Measurements from ENCODE around the gene SPTAN1.
"Not testable (repeated sequence)": the region's sequence is repeated elsewhere in the genome, so short reads cannot be mapped to it uniquely, and the experiment has no call there.

SPTAN1 gene

DNA sequence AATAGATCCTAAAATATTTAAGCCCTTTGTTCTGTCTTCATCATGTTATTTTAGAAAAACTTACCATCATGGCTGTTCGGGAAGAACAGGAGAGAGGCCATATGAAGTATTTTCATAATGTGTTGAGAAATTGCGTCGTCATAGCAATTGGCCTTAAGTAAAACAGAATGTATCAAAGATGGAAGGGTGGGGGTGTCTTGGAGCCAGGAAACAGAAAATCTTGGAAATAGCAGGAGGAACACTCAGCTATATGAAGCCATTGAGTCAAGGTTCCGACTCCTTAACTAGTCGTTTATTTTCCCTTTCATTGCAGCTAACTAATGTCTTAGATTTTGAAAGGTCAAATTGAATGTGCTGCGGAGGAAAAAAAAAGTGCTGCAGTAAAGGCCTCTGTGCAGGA, 1.3 kb downstream of the SPTAN1 start:
- no peak for DNase-seq

DNA sequence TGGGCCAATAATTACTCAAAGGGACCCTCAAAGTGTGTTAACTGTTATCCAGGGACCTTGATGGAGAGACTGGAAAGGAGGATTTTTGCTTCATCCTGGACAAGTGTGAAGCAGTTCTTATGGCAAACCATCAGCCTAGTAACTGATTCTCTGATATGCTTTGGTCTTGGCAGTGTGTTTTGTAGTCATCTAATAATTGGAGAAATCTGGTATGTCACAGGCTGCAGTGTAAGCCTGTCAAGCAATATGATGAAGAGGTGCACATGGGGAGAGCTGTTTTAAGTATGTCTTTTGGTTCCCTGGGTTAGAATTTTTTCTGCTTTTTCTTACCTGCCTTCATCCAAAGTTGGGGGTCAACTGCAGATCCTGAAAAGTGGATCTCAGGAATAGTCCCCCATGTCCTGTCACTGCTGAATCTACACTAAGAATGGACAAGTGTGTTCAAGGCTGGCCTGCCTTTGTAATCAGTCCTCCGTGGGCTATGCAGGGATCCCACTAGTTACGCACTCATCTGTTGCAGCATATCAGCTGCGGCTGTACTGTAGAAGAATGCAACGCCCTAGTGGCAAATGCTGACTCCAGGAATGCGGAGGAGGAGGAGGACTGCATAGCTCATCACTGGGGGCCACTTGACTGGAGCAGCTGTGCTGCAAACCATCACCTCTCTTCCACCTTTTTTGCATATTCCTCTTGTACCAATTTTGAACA, 1.9 kb downstream of the SPTAN1 start:
- peak; percentile 10 for DNase-seq

DNA sequence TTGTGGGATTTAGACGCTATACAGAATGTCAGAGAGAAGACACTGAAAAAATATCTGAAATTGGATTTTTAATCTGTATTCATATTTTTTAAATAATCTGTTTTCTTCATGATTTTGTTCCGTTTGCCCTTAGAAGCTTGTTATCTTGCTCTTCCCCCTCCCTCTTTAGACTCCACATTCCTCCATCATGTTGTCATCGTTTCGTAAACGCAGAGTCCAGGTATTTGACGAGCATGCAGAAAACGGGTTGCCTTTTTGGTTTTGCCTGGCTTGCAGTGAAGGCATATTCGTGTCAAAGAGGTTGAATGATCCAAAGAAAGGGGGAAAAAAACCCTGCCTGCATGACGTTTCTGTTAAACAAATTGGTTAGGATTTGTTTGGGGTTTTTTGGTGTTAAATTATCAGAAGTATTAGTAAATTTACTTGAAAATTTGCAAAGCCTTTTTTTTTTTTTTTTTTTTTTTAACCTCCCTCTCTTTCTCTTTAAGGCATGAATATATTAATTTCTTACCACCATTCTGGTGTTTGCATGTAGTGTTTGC, 2.9 kb downstream of the SPTAN1 start:
- DNase-seq: no peak

- no peak for DNase-seq
Measured at GRCh38 chr9:128556276-128556675, 3.9 kb downstream of the SPTAN1 start.

GRCh38 chr9:128556926-128557634, 4.7 kb downstream of the SPTAN1 start:
- no peak for DNase-seq

DNA sequence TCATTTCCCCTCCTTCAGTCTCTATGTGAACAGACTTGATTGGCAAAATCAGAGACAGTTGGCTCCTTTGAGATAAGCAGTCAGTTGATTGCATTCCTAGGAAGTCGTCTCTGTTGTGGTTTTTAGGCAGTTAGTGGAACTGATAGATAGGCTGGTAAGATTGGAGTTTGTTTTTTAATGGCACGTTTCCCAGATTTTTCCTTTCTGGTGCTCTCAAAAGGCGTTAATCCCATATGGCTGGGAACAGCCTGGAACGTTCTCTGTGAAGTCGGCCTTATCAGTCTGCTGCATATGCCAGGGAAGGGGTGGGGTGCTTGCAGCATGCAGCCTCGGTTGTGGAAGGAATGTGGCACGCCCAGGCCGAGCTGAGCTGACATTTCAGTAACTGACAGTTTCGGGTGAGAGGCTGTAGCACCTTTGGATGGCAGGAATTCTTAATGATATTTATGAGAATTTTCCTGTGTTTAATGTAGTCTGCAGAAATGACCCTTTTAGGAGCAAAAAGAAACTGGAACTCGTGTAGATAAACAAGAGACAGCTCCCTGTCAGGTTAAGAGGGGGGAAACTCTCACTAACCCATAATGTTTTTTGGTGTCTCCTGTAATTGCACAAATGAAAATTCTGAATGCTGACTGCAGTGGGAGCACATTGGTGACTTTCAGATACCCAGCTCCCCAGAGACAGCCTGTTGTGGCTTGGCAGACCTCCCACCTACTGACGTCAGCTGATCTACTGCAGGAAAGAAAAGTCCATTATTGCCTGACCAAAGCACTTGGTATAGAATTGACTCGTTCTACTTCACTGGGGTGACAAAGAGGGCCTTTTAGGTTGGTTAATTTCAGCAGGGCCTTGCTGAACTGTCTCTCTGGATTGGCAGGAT, 6.3 kb downstream of the SPTAN1 start:
- peak; percentile 8 for DNase-seq

- DNase-seq: no peak
Measured at GRCh38 chr9:128565578-128565977, 13.2 kb downstream of the SPTAN1 start.

DNA sequence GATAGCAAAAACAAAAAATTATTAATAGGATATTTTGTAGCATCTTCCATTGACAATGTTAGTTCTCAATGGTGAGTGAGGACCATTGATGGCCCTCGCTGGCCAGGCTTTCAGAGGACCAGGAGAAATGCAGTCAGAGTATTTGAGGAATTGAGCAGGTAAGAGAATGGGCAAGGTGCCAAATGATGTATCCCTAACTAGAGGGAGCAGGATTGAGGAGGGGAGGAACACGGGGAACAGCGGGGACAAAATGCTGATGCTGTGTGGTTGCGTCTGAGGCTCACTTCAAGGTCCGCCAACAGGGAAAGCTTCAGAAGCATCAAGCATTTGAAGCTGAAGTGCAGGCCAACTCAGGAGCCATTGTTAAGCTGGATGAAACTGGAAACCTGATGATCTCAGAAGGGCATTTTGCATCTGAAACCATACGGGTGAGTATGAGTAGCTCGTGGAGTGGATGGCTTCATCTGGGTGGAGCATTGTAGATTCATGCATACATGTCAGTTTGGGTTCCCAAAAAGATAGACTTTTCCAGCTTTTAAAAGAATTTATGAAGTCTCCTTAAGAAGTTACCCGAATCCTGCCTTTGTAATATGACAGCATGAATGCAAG, 16.2 kb downstream of the SPTAN1 start:
- no peak for DNase-seq

DNA sequence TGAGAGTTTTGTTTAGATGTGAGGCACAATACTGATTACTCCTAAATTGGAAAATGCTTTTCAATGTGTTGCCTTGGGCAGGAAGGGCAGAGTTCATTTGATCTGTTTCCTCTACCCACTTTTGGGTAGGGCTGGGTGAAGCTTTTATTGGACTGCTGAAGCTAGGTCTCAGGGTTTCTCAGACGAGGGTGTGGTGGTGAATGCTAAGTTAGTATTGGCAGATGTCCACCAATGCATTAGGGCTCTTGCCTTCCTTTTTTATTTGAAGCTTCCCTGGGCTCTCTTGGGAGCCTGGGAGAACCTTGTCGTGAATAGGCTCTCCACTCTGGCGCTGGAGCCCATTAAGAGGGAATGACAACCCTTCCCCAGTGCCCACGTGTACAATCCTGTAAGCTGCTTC, 23.1 kb downstream of the SPTAN1 start:
- no peak for DNase-seq

DNA sequence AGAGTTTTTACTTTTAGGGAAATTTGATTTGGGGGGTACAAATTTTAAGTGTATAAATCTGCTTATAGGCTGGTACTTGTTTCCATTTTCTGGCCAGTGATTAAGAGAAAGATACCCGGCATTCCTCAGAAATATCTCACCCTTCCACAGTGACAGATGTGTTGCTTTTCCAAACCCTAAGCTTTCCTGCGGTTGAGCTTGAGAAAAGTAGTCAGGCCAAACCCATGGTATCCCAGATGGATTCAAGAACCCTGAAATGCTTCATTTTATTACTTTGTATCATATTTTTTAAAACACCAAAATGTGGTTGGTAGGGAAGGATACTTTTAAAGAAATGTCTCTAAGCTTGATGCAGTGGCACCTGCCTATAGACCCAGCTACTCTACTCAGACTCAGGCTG, 23.5 kb downstream of the SPTAN1 start:
- DNase-seq: no peak

DNA sequence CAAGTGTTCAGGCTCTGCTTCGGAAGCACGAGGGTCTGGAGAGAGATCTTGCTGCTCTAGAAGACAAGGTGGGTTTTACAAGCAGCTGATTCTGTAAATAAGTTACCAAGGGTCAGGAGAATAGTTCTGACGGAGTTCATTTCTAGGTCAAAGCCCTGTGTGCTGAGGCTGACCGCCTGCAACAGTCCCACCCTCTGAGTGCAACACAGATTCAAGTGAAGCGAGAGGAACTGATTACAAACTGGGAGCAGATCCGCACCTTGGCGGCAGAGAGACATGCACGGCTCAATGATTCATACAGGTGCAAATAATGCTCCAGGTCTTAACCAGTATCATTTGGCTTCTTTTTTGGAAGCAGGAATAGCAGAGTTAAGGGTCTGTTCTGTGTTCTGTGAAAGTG, 24.8 kb downstream of the SPTAN1 start:
- DNase-seq: no peak

DNA sequence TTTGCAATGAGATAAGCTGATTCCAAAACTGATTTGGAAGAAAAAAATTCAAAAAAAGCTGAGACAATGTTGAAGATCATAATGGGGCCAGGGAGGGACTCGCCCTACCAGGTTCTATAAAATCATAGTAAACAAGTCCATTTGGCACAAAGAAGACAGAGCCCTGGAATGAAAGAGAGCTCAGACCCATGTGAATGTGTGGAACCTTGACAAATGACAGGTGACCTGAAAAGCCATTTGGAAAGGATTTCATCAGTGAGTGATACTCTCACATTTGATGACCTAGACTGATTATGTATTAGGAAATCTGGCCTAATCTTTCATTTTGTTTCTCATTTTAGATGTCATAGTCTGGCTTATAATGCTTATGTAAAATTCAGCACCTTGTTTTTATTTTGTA, 26.8 kb downstream of the SPTAN1 start:
- DNase-seq: no peak

- DNase-seq: no peak
Measured at GRCh38 chr9:128580731-128581130, 28.3 kb downstream of the SPTAN1 start.

- DNase-seq: not testable (repeated sequence)
Measured at GRCh38 chr9:128585155-128585554, 32.8 kb downstream of the SPTAN1 start.

DNA sequence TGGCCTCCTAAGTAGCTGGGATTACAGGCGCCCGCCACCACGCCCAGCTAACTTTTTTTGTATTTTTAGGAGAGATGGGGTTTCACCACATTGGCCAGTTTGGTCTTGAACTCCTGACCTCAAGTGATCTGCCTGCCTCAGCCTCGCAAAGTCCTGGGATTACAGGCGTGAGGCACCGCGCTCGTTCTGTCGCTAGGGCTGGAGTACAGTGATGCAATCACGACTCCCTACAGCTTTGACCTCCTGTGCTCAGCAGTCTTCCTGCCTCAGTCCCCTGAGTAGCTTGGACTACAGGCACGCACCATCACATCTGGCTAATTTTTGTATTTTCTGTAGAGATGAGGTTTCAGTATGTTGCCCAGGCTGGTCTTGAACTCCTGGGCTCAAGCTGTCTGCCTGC, 34.5 kb downstream of the SPTAN1 start:
- DNase-seq: not testable (repeated sequence)

- peak; percentile 40 for DNase-seq
Measured at GRCh38 chr9:128587453-128587852, 35.1 kb downstream of the SPTAN1 start.

DNA sequence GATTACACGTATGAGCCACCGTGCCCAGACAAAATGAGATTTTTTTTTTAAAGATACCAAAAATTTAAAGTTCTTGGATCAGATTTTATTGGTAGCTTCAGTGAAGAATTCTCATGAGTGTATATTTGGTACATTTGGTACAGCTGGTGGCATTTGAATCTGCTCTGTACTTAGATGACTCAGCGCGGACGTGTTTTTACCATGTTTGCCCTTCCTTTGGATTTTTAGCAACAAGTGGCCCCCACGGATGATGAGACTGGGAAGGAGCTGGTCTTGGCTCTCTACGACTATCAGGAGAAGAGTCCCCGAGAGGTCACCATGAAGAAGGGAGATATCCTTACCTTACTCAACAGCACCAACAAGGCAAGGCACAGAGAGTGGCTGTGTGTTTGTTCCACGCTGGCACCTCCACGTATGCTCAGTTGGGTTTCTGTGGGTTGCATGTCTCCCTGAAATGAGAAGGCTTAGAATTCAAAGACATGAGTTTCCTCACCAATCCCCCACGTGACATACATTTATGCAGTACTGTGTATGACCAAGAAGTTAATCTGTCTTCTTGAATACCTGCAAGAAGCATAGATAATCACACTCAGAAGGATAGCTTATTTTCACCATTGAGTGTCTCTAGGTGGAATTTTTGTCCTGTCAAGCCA, 36.3 kb downstream of the SPTAN1 start:
- DNase-seq: no peak

GRCh38 chr9:128593039-128593438, 40.7 kb downstream of the SPTAN1 start:
- DNase-seq: no peak

DNA sequence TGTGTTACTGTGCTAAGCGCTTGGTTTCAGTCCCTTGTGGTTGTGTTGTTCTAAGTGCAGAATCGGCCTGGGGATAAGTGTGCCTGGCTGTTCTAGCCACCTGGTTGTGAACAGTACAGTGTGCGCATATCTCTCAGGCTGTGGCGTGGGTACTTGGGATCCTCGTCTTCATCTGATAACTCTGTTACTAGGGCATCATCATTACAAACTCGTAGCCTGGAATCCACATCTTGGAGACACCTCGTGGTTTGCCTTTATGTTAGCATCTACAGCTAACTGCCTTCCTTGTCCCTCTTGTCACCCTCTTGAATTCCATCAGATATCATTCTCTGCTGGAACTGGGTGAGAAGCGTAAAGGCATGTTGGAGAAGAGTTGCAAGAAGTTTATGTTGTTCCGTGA, 41.5 kb downstream of the SPTAN1 start:
- no peak for DNase-seq

DNA sequence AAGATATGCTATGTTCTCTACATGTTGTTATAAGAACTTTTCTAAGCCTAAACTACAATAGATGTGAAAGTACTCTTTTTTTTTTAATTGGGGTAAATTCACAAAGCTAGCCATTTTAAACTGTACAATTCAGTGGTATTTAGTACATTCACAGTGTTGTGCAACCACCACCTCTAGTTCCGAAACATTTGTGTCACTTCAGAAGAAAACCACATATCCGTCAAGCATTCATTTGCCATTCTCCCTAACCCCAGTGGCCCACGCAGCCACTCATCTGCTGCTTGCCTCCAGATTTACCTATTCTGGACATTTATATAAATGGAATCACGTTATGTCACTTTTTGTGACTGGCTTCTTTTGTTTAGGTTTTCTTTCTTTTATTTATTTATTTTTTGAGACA, 43.1 kb downstream of the SPTAN1 start:
- no peak for DNase-seq

DNA sequence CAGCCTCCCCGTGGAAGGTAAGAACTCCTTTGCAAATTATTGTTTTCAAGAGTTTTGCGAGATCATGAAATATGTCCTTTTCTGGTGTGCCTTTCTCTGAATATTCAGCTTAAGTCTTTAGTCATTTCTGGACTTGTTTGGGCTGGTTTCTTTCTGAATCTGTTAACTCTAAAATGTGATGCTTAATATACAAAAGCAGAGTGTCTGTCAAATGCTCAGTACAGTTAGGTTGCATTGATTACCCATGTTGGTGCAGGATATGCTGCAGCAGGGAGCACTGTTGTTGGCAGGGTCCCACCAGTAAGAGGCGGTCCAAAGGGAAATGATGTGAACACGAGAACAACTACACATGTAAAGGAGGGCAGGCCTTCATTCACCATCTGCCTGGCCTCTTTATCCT, 47.7 kb downstream of the SPTAN1 start:
- DNase-seq: no peak

DNA sequence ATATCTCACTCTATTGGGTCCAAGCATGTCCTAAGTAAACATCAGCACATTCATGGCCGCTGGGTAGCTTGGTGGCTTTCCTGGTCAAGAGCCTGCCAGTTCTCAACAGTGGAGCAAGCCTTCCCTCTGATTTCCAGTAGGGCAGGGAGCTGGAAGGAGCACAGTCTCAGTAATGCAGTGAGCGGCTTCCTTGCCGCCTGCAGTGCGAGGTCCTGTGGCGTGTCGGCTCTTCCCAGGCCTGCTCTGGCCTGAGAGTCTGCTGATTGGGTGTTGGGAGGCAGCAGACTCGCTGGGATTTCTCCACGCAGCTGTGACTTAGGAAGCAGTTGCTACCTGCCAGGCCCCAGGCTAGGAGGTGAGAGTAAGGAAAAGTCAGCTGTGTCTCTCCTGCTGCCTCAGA, 51.3 kb downstream of the SPTAN1 start:
- no peak for DNase-seq
